ENCODE measurements around the gene MON2.

DNA sequence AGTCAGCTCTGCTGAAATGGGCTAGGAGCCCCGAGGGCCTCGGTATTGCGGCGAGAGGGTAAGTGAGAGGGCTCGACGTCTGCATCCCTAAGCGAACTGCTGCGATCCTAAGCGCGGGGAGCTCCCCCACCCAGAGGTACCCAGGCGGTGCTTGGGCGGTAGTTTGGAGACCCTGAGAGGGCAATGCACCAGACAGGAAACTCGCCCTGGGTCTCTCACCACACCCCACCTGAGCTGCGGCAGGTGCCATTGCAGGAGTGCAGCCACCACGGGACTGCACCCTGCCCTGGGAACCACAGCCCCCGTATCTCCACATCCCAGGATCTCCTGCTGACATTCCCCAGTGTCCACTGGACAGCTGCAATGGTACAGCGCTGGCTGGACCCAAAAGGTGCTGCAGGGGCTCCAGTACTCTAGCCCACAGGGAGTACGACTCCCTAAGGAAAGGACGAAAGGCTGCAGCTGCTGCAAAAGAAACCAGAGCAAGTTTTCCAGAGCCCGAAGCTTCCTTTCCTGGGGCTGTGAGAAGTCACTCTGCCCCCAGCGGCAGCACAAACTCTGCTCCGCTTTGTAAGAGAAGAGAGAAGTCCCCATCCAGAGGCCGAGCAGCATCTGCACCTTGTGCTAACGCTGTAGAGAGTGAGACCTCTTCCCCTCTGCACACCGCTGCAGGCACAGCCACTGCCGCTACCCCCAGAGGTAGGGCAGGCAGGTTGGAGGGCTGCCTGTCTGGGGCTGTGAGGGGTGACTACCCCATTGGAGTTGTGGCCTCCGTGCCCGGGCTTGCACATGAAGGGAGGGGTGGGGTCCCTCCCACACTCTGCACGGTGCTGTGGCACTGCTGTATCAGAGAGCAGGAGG, 31.1 kb upstream of the MON2 start:
- TF ChIP-seq EZH2 (IDR thresholded peaks at IDR 0.05; ENCODE audit: low read length, missing control alignments), result no peak
- TF ChIP-seq, protein P1, sequence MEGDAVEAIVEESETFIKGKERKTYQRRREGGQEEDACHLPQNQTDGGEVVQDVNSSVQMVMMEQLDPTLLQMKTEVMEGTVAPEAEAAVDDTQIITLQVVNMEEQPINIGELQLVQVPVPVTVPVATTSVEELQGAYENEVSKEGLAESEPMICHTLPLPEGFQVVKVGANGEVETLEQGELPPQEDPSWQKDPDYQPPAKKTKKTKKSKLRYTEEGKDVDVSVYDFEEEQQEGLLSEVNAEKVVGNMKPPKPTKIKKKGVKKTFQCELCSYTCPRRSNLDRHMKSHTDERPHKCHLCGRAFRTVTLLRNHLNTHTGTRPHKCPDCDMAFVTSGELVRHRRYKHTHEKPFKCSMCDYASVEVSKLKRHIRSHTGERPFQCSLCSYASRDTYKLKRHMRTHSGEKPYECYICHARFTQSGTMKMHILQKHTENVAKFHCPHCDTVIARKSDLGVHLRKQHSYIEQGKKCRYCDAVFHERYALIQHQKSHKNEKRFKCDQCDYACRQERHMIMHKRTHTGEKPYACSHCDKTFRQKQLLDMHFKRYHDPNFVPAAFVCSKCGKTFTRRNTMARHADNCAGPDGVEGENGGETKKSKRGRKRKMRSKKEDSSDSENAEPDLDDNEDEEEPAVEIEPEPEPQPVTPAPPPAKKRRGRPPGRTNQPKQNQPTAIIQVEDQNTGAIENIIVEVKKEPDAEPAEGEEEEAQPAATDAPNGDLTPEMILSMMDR (conservative IDR thresholded peaks at IDR 0.05 in 1 of 2, IDR thresholded peaks at IDR 0.05 in 1 of 2; ENCODE audit: low read depth in 1 of 2, low read length in 2 of 2), result peak; percentile 63 to 79
